ENCODE results near the gene TSGA10IP. TPM values are rescaled to one million over a fixed set of nuclear protein-coding genes. Genes with fewer than 3 reads are reported as not detected.

The TSGA10IP gene
- total and polyA plus RNA-seq, 10 of the 15 experiments (the other 5 are each of a cell fraction or from before 2014, with no cell fraction given): not detected

DNA sequence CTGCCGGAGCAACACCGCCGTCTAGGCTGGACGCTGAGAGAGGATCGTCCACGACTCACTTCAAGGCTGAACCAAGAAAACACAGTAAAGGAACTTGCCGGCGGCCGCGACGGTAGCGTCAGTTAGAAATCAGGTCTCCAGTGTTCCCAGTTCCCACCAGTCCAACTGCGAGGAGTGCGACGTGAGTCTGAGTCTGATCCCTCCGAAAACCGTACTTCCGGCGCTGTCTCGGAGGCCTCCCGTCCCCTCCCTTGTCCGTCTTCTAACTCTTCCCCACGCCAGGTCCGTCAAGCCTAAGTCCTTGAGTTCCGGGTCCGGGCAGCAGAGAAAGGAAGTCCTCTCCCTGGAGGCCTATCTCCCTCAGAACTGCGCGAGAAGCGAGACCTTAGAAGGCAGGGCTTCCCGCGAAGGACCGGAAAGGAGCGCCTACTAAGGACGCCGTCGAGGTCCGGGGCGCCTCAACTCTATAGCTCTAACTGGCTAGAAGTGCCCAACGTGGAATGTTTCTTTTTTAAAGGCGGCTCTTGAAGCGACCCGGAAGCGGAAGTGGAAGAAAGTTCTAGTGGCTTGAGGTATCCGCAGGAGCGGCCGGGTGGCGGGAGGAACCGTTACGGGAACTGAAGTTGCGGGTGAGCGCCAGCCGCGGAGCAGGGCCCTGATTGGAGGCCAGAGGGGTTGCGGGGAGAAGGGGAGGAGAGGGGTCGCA is 56.8 kb downstream of the TSGA10IP start, which contains the start of the genes BANF1 and EIF1AD (continued):
- no peak; the same call in 1 of the 2 replicates for TF ChIP-seq HDGF (IDR thresholded peaks at IDR 0.05)
- no peak for TF ChIP-seq STAT3 (IDR thresholded peaks at IDR 0.05; ENCODE audit: low read depth, low read length)
- TF ChIP-seq KDM1A (IDR thresholded peaks at IDR 0.05; ENCODE audit: borderline replicate concordance): no peak
- TF ChIP-seq RB1 (IDR thresholded peaks at IDR 0.05; ENCODE audit: borderline replicate concordance): peak; percentile 98
- peak; percentile 20; the same call in 1 of the 2 replicates for TF ChIP-seq JUNB (IDR thresholded peaks at IDR 0.05)
- TF ChIP-seq, protein P1, sequence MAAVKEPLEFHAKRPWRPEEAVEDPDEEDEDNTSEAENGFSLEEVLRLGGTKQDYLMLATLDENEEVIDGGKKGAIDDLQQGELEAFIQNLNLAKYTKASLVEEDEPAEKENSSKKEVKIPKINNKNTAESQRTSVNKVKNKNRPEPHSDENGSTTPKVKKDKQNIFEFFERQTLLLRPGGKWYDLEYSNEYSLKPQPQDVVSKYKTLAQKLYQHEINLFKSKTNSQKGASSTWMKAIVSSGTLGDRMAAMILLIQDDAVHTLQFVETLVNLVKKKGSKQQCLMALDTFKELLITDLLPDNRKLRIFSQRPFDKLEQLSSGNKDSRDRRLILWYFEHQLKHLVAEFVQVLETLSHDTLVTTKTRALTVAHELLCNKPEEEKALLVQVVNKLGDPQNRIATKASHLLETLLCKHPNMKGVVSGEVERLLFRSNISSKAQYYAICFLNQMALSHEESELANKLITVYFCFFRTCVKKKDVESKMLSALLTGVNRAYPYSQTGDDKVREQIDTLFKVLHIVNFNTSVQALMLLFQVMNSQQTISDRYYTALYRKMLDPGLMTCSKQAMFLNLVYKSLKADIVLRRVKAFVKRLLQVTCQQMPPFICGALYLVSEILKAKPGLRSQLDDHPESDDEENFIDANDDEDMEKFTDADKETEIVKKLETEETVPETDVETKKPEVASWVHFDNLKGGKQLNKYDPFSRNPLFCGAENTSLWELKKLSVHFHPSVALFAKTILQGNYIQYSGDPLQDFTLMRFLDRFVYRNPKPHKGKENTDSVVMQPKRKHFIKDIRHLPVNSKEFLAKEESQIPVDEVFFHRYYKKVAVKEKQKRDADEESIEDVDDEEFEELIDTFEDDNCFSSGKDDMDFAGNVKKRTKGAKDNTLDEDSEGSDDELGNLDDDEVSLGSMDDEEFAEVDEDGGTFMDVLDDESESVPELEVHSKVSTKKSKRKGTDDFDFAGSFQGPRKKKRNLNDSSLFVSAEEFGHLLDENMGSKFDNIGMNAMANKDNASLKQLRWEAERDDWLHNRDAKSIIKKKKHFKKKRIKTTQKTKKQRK (IDR thresholded peaks at IDR 0.05; ENCODE audit: low read depth, low read length): no peak
- peak; percentile 89; the same call in 1 of the 2 replicates for TF ChIP-seq RCOR1 (conservative IDR thresholded peaks at IDR 0.05; ENCODE audit: low read depth, low read length)
- no peak for TF ChIP-seq JUND (IDR thresholded peaks at IDR 0.05; ENCODE audit: low read depth, low read length)
- TF ChIP-seq POU2F2 (IDR thresholded peaks at IDR 0.05; ENCODE audit: borderline replicate concordance, low read depth, low read length): peak; percentile 76; the same call in 2 of the 3 replicates
- peak; percentile 87 for TF ChIP-seq MEF2B (IDR thresholded peaks at IDR 0.05; ENCODE audit: partially characterized antibody, poor library complexity, severe bottlenecking)
- TF ChIP-seq GATAD2B (conservative IDR thresholded peaks at IDR 0.05; ENCODE audit: low read depth): peak; percentile 67
- no peak for TF ChIP-seq ZNF622 (IDR thresholded peaks at IDR 0.05)
- TF ChIP-seq CHD4 (IDR thresholded peaks at IDR 0.05): no peak
- TF ChIP-seq GABPA (IDR thresholded peaks at IDR 0.05; ENCODE audit: low read depth): peak; percentile 98
- TF ChIP-seq BMI1 (IDR thresholded peaks at IDR 0.05; ENCODE audit: borderline replicate concordance): no peak
- TF ChIP-seq NFXL1 (IDR thresholded peaks at IDR 0.05; ENCODE audit: borderline replicate concordance): no peak
- peak; percentile 80 for TF ChIP-seq ATF7 (IDR thresholded peaks at IDR 0.05; ENCODE audit: low read depth)
- TF ChIP-seq SP1 (IDR thresholded peaks at IDR 0.05; ENCODE audit: low read depth, low read length): peak; percentile 87
- TF ChIP-seq TARDBP (IDR thresholded peaks at IDR 0.05; ENCODE audit: borderline replicate concordance): peak; percentile 76
- TF ChIP-seq MYB (IDR thresholded peaks at IDR 0.05; ENCODE audit: borderline replicate concordance, low read depth, low read length): no peak
- TF ChIP-seq, protein P2, sequence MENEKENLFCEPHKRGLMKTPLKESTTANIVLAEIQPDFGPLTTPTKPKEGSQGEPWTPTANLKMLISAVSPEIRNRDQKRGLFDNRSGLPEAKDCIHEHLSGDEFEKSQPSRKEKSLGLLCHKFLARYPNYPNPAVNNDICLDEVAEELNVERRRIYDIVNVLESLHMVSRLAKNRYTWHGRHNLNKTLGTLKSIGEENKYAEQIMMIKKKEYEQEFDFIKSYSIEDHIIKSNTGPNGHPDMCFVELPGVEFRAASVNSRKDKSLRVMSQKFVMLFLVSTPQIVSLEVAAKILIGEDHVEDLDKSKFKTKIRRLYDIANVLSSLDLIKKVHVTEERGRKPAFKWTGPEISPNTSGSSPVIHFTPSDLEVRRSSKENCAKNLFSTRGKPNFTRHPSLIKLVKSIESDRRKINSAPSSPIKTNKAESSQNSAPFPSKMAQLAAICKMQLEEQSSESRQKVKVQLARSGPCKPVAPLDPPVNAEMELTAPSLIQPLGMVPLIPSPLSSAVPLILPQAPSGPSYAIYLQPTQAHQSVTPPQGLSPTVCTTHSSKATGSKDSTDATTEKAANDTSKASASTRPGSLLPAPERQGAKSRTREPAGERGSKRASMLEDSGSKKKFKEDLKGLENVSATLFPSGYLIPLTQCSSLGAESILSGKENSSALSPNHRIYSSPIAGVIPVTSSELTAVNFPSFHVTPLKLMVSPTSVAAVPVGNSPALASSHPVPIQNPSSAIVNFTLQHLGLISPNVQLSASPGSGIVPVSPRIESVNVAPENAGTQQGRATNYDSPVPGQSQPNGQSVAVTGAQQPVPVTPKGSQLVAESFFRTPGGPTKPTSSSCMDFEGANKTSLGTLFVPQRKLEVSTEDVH (IDR thresholded peaks at IDR 0.05; ENCODE audit: low read depth, partially characterized antibody): peak; percentile 98
- TF ChIP-seq IRF3 (IDR thresholded peaks at IDR 0.05): 0 out of 2 replicates have a peak, but pooled peaks have one; percentile 51
- TF ChIP-seq WRNIP1 (IDR thresholded peaks at IDR 0.05; ENCODE audit: borderline replicate concordance, low read depth, low read length): peak; percentile 99
- no peak for TF ChIP-seq EZH2 (IDR thresholded peaks at IDR 0.05; ENCODE audit: borderline replicate concordance, control insufficient read depth, low read depth, low read length)
- TF ChIP-seq HDAC6 (IDR thresholded peaks at IDR 0.05; ENCODE audit: unreplicated experiment): no peak
